RPMI7951 (cell line): ENCODE data around the gene SRGAP3. TPM values are rescaled to one million over a fixed set of nuclear protein-coding genes. Genes with fewer than 3 reads are reported as not detected.
A peak's percentile ranks its signal among the peaks of the same experiment; 100 is the strongest.

Experiments used
- DNase-seq: peaks from one replicate; pipeline ENCODE4 v3.0.0-alpha.2; 2012; ENCODE audit warnings: low read depth
- total RNA-seq: library from RNA; depleted of rRNA; stranded (reverse); fragments of >200 nt; shearing (Covaris generic); gene quantifications from 2 replicates; pipeline ENCODE4 v1.2.3, GENCODE V29; 2014

The SRGAP3 gene
- total RNA-seq, 1 experiment from 2014 or later = 2.3 TPM

DNA sequence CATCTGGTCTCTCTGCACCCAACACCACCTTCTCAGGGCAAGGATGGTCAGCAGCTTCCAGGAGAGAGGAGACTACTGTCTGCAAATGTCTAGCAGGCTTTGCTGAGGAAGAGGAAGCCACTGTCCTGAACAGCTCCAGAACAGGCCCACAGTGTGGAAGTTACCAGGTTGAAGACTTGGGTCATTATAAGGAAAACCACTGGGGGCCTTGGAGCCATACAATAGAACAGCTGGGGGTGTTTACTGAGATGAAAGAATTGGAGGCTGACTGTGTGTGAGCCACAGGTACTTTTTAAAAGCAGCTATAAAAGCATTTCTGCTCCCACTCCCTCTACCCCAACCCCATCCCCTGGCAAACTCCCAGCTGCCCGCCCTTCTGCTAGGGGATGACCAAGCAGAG is 24.2 kb downstream of the SRGAP3 start:
- DNase-seq = no peak

DNA sequence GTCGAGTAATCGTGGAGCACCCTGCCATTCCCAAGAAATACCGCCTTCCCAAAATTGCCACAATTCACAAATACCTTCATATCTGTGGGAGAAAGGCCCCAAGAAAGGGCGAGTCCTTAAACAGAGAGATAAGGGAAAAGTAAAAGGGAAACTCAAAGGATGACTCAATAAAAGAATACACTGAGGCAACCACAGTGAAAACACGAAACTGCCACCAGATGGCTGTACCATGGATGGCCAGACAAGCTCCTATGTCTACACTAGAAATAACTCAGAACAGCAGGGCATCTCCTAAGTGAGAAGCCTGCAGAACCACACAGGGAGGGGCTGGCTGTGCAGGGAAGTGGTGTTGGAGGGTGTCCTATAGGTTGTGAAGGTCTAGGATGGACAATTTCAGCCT is 25.0 kb downstream of the SRGAP3 start:
- peak; percentile 66 for DNase-seq

DNA sequence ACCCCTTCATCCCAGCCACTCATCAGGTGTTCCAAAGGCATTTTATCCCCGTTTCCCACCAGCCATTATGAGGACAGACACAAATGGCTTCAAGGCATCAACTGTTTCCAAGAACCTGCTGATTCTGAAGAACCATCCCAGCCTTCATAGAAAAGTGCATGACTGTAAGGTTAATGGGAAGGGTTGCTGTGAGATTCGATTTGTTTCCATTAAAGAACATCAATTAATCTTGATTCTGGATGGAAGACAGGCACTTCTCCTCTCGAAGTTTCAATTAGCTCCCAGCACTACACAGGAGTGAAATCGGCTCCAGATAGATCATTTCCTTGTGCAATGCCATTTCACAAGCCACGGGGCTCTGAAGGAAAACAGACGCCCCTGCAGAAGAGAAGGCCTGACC is 25.8 kb downstream of the SRGAP3 start:
- DNase-seq = no peak

DNA sequence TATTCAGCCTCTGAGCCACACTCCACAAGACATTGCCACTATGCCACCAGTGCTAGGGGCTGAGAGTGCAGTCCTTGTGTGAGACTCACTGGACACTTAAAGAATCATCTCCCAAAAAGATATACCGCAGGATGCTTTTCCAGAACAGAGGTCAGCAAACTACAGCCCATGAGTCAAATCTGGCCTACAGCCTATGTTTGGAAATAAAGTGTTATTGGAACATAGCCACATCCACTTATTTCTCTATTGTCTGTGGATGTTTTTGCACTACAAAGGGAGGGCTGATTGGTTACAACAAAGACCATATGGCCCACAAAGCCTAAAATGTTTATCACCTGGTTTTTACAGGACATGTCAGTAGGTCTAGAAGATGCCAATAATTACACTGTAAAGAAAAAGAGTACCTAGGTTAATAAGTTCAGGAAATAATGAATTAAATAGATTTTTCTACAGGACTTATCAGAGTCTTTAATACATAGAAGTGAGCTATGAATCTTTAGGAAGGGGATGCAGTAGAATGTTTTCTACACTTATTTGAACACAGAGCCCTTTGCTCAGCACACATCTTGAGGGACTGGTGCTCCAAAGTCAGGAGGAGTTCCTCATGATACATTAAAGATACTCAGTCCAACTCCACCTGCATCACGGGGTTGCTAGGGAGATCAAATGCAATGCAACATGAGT is 26.3 kb downstream of the SRGAP3 start:
- peak; percentile 21 for DNase-seq

DNA sequence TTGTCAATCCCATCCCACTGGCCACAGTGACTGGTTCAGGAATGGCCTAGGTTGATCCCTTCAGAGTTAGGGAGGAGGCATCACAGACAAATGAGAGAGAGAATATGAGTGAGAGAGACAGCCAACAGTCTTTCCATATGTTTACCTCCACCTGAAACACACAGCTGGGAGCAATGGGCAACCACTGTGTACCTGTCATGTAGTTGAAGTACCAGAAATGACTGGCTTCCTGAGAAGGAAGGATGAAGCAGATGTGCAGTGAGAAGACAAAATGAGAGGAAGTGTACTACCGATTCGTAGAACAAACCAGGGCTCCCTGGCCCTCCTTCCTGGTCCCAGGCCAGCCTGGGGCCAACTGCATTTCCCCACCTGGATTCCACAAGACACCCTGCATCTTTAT is 27.4 kb downstream of the SRGAP3 start:
- no peak for DNase-seq

DNA sequence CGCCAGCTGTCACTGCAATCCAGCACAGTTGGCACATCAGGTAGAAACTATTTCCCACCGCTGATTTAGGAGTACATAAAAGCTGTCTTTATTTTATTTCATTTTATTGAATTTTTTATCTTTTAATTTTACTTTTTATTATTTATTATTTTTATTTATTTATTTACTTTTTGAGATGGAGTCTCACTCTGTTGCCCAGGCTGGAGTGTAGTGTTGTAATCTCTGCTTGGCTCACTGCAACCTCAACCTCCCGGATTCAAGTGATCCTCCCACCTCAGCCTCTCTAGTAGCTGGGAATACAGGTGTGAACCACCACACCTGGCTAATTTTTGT is 31.0 kb downstream of the SRGAP3 start:
- DNase-seq = no peak

DNA sequence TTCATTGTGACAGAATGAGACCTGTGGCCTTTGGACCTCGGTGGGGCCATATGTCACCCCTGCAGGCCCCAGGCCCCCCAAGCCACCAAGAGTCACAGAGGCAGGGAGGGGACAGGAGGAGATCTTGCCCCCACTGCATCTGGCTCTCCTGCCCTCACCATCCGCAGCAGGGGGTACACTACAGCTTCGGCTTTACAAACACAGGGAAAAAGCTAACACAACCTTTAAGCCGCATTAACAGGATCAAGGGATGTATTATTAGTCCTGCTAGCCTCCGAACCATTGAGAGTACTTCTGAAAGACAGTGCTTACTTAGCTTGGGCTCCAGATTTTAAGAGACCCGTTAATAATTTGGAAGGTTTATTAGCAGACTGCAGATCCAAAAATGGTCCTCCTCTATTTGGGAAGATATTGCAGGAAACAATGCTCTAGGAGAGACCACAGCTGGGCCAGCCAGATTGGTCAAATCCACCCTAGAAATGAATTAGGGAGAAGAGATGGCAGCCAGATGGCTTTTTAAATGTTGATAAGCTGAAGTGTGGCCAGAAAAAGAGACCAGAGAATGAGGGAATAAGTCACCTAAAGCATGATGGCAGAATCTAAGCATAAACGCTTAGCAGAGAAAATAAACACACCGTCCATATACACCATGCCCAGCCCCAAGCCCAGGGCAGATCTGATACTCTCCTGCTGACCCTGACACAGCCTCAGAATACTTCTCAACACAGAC is 31.5 kb downstream of the SRGAP3 start:
- DNase-seq = no peak

DNA sequence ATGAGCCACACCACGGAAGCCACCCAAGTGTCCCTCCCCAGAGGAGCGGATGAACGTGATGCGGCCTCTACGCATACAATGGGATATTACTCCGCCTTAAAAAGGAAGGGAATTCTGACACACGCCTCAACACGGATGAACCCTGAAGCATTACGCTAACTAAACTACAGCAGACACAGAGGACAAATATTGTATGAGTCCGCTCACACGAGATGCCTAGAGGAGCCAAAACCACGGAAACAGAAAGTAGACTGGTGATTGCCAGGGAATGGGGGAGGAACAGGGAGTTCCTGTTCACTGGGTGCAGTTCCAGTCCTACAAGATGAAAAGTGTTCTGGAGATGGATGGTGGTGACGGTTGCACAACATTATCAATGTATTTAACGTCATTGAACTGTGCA is 32.7 kb downstream of the SRGAP3 start:
- peak; percentile 33 for DNase-seq

DNA sequence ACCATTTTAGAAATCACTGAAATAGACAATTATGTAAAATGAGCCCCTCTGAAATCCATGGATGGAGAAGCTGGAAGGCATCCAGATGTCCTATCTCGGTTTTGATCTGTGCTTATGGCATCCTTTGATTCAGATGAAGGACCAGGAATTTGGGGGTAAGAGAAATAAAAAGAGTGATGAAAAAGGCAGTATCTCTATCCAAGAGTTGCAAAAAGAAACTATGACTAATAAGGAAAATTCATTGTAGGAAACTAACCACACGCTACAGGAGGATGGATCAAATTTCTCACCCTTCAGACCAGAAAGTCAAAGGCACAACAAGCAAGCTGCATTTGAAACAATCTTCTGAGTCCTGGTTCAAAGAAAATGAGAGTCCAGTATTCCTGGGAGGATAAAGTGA is 34.8 kb downstream of the SRGAP3 start:
- DNase-seq = peak; percentile 88

DNA sequence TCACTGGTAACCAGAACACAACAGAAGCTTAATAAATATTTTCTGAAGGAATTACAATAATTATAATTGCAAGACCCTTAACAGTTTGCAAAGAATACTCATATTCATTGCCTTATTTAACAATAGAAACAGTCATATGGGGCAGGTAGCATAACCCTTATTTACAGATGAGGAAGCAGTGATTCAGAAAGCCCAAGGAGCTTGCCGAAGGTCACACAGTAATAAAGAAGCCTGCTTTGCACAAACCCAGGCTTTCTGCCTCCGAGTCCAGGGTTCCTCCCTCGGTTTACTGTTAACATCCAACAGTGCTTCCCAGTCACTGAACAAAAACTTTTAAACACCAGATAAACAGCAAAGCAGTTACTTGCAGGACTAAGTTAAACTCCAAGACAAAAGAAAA is 35.3 kb downstream of the SRGAP3 start:
- no peak for DNase-seq

DNA sequence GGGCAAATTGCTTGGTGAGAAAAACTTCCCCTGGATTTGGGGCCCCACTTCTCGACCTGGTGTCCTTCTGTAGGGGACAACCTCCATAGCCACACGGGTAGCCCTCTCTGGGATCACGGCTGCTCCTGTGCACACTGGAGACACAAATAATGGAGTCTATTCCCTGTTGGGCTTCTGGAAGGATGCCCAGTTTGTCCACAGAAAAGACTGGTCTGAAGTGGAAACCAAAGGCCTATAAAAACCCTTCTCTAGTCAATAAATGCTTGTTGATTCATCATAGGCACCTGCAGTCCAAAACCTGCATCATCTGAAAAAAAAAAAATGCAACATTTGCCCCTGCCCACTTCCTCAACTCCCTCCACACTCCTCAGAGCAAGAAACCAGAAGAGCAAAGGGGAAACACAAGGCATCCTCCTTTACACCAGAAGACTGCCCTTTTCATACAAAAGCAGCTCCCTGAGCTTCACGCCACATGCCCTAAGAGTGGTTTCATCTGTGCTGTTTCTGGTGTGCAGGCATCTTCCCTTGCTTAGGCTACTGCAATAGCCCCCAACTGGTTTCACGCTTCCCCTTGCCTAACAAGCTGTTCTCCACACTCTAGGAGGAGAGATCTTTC is 36.3 kb downstream of the SRGAP3 start:
- no peak for DNase-seq

DNA sequence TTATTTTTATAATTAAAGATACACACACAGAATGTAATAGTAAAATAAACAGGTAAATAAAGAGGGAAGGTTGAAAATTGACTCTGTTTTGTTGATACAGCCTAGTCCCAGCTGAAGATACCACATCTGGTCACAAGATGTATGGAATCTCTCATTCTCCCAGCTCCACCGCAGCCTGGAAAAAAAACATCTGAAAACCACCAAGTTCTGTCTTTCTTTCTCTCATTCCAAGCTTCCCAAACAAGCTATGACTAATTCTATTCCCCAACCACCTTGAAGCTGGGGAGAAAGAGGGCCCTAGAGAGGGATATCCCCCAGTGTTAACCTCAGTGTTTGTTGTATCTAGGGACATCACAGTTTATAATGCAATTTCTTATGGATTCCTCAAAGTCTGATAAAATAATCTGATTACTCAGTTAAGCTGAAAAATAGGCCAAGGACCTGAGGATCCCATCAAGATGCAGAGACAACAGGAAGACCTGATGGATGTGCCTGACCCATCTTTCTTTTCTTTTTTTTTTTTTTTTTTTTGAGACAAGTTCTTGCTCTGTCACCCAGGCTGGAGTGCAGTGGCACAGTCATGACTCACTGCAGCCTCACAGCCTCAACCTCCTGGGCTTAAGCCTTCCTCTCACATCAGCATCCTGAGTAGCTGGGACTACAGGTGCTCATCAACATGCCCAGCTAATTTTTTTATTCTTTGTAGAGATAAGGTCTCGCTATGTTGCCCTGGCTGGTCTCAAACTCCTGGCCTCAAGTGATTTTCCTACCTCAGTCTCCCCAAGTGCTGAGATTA is 38.1 kb downstream of the SRGAP3 start:
- DNase-seq = peak; percentile 96

DNA sequence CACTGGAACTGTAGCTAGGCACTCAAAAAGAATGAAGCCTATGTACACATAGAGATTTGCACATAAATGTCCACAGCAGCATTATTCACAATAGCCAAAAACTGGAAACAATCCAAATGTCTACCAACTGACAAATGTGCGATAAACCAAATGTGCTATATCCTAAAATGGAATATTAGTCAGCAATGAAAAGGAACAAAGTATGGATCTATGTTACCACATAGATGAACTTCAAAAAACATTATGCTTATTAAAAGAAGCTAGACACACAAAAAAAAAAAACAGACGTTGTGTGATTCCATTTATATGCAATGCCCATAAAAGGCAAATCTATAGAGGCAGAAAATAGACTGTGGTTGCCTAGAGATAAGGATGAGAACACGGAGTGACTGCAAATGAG is 39.7 kb downstream of the SRGAP3 start:
- DNase-seq = no peak

DNA sequence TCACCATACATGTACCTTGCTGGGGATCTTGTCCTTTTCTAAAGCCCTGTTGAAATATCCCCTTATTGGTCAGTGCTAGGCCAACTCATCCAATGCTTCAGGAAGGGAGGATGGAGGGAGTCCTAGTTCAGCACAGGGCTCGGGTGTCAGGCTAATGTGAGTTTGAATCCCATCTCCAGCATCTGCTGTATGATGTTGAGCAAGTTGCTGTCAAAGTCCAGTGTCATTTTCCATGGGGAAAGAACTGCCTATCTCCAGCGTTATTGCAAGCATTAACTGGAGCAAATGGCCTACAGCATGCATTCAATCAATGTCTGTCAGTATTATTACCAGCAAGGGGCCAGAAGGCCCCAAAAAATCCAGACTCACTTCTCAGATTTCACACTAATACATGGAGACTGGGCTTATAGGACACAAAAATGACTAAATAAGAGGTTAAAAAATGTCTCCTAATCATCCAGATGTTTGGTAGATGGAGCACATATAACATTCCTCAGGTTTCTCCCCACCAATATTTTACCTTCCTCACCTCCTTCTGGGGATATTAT is 40.8 kb downstream of the SRGAP3 start:
- DNase-seq = no peak

DNA sequence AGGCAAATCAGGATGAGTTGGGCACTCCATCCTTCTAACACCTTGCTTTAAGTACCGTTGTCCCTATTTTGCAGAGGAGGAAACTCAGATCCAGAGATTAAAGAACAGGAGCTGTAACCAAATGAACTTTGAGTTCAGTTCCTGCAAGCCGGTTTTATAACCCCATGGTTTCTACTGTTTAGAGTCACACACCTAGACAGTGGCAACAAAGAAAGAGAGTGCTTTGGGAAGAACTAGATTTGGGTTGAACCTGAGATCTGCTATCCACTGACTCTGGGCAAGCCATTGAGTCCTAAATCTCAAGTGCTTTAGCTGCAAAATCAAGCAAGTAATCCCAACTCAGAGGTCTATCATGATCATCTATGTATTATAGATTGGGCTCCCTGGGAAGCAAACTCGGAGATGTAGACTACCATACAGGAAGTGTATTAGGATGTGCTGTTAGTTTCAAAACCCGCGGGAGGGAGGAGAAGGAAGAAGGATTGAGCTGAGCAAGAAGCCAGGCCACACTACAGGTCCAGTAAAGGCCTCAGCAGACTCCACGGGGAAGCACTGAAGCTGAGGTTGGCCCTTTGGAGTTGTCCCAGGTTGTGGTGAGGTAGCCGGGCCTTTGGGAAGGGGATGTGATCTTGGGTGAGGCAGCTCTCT is 42.2 kb downstream of the SRGAP3 start:
- no peak for DNase-seq

DNA sequence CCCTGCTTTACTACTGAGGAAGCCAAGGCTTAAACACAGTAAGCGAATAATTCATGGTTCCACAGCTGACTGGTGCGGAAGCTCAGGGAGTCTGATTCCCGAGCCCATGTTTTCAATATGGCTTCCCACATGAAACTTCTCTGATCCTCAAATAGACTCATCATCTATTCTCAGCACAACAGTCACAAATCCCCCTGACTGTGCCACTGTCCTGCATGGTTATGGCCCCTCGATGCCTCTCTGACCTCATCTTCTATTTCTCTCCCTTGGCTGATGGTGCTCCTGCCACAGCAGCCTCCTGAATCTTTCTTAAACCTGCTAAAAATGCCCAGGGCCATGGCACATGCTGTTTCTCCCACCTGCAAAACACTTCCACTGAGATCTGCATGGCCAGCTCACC is 43.2 kb downstream of the SRGAP3 start:
- no peak for DNase-seq

DNA sequence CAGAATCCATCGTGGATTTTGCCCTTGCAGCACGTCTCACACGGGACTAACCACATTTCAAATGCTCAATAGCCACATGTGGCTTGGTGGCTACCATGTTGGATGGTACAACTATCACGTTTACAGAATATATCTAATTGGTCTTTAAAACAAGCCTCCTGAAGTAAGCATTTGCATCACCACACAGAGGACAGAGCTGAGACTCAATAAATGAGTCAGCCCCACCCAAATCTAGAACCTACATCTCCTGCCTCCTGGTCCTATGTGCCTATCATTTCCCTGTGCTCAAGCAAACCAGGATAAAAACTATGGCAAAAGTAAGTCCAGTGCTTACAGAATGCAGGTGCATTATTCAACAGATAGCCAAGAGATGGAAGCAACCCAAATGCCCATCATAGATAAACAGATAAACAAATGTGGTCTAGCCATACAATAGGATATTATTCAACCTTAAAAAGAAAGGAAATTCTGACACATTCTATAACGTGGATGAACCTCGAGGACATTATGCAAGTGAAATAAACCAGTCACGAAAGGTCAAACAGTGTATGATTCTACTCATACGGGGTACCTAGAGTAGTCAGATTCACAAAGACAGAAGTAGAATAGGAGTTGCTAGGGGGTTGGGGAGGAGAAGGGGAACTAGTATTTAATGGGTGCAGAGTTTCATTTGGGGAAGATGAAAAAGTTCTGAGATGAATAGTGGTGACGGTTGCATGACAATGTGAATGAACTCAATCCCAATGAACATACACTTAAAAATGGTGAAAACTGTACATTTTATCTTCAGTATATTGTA is 43.9 kb downstream of the SRGAP3 start:
- no peak for DNase-seq

DNA sequence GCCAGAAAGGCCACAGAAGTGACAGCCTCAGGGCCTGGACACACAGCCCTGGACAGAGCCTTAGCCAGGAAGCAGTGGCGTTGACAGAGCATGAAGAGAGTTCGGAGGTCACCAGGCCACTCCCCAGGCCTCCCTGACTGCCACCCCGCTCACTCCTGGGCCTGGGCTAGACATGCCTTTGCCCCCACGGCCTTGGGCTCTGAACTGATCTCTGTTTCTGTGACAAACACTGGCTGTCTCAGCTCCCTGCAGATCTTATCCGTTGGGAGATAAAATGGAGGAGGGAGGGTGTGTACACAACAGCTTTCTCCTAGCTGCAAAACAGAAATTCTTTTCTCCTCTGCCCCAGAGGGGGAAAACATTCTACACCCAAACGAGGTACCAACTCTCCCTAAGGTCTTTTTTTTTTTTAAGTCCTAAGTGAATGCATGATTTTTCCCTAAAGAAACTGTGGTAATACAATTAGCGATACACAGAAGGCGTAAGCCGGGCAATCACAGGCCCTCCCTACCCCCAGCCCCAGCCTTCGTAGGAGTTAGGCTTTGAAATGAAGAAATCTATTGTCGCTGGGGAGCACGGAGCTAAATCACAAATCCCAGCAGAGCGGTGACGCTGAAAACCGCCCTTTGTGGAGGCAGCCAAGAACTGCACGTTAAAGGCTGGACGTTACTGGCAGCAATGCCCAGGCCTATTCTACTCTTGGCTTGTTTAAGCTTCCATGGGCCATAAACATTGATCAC is 45.0 kb downstream of the SRGAP3 start:
- no peak for DNase-seq

DNA sequence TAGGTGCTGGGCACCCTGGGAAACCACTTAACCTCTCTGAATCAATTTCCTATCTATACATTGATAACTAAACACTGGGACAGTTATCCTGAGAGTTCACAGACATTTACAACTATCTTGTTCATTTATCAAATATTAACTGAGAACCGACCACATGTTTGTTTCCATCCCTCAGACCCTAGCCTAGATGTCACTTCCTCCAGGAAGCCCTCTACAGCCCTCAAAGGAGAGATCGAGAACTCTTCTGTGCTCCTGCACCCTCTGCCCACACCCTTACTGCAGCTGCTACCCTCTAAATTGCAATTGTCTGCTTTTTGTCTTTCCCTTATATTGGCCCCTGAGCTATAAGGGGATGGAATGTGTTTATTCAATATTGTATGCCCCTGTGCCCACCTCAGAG is 46.1 kb downstream of the SRGAP3 start:
- no peak for DNase-seq

DNA sequence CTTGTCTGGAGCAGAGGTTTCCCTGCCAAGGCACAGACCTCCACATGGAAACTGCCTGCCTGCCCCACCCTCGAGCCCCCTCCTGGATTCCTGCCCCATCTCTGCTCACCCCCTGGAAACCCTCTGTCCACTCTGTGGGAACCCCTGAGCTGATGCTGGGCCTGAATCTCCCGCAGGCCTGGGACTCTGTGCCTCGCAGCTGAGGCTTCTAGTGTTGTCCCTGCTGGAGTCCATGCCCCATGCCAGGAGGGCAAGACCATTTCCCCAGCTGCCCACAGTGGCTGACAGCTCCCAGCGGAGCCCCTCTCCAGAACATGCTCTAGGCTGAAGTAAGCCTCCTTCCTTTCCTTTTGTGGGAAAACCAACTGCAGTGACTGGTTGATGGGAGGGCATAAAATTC is 46.9 kb downstream of the SRGAP3 start:
- DNase-seq = no peak
